GM19468 (cell line): ENCODE results near the gene LRRC36.
"Not testable (repeated sequence)": the region's sequence is repeated elsewhere in the genome, so short reads cannot be mapped to it uniquely, and the experiment has no call there.

Experiments used
- ATAC-seq: cut with Tn5 transposase; IDR thresholded peaks from one replicate; pipeline ENCODE4 v1.9.1; 2021; ENCODE audit warnings: mild to moderate bottlenecking, moderate library complexity, moderate number of reproducible peaks; ENCODE audit not compliant: unreplicated experiment; ENCODE audit errors: extremely low read depth

LRRC36 gene

DNA sequence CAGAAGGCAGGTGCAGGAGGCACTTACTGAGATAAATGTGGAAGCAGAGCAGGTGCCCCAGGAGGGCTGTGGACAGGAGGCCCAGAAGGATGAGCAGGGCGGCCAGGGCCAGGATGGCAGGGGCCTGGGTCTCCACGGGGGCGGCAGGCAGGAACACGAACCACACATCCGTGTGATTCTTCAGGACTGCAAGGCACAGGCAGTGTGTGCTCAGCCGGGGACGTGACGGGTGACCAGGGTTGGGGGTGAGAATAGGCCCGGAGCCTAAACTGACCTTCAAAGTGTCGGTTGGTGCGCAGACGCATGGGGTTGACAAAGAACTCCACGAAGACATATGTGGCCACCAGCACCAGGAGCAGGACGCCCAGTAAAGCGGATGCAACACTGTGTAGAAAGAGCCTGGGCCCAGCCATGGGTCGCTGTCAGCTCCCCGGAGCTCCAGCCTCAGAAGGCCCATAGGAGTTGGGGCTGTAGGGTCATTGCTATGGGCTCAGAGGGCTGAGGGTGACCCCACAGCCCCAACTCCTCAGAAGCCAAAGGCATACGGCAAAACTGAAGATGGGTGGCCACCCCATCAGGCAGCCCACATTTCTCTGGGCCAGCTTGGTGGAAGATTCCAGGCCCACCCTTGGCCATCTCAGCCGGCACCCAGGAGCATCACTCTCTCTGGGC, 72.1 kb downstream of the LRRC36 start:
- no peak for ATAC-seq

DNA sequence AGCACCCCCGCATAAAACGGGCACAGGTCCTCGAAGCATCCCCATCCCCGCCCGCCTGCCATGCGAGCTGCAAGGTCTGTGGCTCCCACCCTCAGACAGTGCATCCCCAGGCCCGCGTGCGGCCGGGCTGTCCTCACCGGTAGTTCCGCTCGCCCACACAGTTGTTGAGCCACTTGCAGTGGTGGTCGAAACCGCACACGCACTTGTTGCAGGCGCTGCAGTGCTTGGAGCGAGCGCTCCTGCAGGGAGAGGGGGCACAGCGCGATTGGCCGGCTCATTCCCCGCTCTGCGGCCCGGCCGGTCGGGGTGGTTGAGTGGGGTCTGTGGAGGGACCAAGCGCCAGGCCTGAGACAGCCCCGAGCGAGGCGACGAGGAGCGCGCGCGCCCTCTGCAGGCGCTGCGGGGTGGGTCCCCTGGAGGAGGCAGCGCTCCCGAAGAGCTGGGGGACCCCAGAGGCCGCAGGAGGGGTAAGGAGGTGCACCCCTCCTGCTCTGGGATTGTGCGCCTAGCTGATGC, 72.7 kb downstream of the LRRC36 start:
- no peak for ATAC-seq

DNA sequence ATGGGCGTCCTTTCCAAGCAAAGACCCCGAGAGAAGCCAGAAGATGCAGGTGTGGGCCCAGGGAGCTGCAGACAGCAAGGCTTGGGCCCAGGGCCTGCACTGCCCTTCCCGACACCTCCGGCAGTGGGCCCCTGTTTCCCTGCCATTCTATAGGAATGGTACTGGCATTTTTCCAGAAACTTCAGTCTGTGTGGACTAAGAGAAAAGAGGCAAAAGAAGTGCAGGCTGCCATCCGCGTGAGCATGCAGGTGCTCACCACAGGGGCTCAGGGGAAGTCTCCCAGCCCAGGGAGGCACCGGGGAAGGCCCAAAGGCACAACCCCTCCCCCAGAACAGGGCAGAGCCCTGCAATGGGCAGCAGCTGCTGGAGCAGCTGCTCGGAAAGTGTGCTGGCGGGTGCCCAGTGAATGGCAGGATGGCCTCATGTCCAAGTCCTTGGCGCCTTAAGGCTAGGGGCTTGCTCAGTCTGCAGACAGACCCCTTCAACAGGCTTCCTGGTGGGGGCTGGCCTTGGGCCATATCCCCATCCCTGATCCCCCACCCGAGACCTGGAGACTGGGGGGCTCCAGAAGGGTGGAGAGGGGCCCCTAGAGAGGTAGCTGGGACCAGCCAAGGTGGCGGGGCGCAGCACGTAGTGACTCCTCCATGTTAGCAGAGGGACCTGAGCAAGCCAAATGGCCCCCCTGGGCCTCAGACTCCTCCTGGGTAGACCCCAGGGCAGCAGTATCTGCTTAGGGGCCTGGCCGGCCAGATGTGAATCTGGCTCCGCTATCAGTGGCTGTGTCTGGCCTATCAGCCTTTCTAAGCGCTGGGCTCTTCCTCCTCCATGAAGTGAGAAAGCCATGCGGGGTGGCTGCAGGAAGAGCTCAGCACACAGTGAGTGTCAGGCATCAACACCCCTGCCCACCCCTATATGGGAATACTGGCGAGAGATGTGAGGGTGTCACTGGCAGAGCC, 73.4 kb downstream of the LRRC36 start:
- no peak for ATAC-seq

DNA sequence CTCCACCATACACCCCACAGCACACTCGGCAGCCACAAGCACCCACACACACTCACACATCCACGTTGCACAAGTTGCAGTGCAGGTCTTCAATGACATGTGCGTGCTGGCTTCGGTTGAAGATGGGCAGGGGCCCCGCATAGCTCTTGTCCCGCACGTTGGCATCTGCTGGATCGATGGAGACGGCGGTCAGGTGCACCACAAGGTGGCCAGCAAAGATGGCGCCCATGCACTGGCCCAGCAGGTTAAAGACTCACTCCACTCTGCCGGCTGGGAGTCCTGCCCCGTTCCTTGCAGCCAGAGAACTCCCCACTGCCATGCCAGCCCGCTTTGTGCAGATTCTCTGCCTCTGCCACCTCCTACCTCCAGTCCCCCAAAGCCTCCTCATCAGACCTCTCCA, 74.3 kb downstream of the LRRC36 start:
- no peak for ATAC-seq

DNA sequence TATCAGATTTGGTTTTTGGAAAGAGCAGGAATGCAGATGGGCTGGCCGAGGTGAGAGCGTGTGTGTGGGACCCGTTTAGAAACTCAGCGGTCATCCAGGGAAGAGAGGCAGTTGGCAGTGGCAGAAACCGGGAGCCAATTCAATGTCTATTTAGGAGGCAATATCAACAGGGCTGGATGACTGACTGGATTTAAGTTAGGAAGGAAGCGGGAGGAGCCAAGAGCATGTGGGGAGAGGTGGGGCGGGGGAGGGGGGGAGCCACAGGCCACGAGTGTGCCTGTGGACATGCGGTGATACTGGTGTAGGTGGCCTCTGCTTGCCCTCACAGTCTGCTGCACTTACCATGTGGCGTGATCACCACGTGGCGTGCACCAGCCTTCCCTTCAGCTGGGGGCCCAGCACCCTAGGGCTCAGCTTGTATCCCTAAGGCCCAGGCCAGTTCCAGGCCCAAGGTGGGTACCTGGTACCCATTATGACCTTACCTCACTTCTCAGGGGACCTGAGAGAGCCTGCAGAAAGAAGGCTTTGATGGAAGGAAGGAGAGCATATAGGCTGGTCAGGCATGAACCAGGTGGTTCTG, 77.5 kb downstream of the LRRC36 start:
- ATAC-seq = no peak

DNA sequence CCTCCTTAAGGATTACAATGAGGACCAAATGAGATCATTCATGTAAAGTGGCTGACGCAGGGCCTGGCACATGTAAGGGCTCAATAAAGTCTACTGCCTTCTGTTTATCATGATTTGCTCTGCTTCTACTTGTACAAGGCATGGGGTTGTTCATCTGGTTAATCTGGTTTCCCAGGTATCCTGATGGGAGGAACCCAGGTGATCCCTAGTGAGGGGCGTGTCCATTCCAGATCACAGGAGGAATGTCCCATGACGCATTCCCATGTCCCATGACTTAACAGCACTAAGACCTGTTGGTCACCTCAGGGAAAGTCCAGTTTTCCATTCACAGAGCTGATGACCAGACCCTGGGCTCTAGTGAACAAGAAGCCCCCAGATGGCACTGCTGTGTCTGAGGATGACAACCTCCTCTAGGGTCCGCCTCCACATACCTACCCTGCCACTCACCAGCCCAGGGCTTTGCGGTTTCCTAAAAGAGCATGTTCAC, 78.2 kb downstream of the LRRC36 start:
- ATAC-seq = no peak

DNA sequence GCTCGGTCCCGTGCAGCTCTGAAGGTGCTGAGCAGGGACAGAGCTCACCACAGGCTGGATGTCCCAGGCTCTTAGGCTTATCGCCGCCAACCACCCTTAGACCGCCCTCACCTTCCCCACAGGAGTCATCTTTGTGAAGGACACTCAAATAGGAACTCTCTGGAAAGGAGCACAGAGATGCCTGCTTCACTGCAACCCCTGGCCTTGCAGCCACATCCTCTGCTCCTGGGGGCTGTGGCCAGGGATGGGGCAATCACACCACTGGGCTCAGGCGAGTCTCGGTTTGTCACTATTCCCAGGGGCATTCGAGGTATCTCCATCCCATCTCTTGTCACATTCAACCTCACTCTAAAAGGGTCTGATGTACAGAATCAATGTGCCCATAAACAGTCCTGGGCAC, 78.7 kb downstream of the LRRC36 start:
- no peak for ATAC-seq

DNA sequence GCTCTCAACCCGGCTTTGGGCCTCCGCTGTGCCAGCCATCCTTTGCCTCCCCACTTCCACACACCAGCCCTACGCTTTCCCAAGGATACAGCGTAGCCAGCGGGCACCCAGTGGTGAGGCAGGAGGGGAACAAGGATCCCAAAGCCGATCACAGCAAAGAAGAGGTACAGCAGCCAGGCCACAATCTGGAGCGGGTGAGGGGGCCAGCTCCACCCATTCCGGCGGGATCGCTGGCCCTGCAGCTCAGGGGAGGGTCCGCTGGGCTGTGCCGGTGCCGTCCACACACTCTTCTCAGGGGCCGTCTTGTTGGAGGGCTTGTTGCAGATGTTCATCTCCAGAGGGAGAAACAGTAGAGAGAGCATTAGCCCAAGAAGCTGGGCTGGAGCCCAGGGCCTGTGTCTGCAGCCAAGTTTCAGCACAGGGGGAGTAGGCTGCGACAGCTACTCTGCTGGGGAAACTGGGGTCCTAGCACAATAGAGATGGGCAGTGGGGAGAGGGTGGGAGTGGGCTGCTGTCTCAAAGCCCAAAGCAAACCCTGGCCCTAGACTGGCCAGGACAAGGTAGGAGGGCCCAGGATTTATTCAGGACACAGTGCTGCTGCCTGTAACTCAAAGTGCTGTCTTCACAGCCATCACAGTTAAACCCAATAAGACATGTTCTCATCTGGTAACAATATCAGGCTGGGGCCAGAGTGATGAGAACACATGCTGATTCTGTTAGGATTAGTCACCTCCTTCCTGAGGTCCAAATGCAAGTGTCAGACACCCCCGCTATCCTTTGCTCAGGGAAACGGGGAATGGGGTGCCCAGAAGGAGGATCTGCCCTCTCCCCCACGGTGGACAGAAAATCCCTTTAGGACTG, 79.7 kb downstream of the LRRC36 start:
- no peak for ATAC-seq

DNA sequence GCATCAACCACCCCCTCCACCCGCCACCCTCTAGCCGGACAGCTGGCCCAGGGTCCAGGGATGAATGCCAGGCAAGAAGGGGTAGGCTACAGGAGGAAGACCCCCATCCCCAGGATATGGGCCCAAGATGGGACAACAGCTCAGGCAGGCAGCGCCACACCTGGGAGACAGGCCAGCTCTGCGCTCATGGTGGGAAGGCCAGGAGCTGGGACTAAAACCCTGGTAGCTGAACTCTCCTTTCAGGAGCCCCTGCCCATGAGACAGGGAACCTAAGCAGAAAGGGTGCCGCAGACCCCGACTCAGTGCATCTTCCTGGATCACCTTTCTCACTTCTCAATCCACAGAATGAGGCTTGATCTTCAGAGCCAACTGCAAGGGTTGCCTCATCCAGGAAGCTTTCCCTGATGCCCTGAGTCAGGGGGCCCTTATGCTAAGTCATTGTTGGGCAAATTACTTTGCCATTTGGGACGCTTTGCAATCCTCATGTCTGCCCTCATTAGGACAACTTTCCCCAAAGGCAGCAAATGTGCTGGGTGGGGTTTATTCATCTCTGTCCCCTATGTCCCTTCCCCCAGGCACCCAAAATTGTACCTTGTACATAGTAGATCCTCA, 80.7 kb downstream of the LRRC36 start:
- ATAC-seq = no peak

DNA sequence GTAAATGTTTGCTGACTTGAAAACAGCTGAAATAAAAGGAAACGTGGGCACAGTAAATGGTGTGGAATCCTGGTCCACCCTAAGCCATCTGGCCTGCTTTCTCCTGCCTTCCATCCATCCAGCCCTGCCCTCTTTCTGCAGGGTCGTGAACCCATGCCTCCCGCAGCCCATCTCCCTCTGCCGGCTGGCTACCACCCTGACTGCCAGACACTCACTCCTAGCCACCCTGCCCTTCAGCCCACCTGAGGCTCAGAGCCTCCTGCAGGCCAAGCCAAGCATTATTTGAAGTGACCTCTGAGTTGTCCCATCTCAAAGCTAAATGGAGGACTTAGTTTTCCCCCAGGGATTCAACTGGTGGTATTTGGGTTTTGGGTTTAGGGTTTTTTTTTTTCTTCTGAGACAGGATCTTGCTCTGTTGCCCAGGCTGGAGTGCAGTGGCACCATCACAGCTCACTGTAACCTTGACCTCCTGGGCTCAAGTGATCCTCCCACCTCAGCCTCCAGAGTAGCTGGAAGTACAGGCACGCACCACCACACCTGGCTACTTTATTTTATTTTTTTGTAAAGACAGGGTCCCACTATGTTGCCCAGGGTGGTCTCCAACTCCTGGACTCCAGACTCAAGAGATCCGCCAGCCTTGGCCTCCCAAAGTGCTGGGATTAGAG, 81.3 kb downstream of the LRRC36 start:
- ATAC-seq = no peak

DNA sequence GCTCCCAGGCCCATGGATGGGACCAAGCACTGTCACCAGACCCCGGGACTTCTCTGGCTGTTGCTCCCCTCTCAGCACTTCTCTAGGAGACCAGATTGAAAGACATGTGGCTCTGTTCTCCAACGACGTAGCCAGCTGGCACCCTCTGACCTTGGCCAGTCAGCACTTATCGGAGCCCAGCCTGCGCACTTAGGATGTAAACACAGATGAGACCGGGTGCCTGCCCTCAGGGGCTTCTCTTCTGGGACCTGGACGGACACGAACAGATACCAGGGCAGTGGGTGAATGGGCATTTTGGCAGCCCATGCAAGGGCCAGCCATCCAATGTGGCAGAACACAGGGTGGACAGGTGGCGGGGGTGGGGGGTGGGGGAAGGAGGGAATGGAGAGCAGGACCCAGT, 83.0 kb downstream of the LRRC36 start:
- ATAC-seq = no peak

DNA sequence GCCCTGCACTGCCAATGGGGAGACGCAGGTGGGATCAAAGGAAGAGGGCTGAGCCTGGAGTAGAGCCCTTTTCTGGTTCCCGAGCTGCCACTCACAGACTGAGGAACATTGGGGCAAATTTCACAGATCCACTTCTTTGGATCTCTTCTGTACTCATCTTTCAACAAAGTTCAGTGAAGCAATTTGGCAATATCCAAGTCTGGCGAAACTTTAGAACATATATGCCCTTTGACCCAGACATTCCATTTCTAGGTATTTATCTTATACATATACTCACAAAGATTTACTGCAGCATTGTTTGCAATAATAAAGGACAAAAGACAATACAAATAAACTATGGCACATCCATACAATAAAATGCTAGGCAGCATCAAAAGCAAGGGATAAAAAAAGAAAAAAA, 84.7 kb downstream of the LRRC36 start:
- ATAC-seq = no peak

DNA sequence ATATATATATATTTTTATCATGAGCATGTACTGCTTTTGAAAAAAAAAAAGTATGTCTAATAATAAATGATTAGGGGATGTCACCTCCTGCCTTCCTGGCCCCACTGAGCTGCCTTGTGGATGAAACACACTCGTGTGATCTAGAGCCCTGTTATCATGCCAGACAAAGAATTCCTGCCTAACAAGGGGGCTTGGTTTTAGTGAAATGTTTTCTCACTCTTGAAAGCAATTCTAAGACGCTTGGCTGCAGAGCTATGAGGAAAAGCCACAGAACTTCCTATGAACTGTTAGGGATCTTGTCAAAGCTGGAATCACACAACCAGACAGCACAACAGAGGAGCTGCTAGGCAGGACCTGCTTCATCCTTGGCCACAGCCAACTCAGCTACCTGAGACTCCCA, 85.7 kb downstream of the LRRC36 start:
- no peak for ATAC-seq

DNA sequence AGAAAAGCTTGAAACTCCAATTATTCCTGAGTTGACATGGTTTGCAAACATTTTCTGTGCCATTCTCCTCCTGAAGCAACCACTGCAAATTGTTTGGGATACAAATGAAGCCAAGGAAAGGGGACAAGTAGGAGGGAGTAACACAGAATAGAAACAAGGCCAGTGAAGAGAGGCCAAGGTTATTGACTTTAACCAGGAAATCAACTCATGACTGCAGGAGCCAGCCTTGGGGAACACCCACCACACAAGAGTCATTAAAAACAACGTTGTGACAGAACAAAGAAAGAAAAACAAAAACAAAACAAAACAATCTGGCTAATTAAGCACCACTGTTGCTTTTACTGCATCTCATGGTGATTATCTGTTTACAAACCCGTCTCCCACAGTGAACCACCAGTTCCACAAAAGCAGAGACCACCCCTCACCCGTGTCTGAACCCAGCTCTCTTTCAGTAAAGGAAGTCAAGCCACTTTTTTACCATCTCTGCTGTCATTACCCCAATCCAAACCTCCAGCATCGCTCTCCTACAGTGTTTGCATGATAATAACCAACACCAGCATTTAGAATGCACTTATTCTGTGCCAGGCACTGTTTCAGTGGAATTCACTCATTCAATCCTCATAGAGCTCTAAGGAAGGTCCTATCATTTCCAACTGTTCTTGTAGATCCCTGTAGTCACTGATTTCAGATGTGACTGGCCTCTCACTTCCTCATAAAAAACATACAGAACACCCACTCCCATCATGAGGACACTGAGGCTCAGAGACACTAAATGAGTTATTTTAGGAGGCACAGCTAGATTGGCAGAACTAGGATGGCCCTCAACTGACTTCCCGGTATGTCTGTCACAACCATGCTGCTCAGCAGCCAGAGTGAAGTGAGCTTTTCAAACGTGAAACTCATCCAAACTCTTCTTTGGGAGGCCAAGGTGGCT, 87.6 kb downstream of the LRRC36 start:
- no peak for ATAC-seq

DNA sequence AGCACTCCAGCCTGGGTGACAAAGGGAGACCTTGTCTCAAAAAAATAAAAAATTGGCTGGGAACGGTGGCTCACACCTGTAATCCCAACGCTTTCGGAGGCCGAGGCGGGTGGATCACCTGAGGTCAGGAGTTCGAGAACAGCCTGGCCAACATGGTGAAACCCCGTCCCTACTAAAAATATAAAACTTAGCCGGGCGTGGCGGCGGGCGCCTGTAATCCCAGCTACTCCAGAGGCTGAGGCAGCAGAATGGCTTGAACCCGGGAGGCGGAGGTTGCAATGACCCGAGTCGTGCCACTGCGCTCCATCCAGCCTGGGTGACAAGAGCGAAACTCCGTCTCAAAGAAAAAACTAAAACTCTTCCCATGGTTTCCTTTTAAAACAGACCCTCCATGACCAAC, 88.8 kb downstream of the LRRC36 start:
- not testable (repeated sequence) for ATAC-seq

DNA sequence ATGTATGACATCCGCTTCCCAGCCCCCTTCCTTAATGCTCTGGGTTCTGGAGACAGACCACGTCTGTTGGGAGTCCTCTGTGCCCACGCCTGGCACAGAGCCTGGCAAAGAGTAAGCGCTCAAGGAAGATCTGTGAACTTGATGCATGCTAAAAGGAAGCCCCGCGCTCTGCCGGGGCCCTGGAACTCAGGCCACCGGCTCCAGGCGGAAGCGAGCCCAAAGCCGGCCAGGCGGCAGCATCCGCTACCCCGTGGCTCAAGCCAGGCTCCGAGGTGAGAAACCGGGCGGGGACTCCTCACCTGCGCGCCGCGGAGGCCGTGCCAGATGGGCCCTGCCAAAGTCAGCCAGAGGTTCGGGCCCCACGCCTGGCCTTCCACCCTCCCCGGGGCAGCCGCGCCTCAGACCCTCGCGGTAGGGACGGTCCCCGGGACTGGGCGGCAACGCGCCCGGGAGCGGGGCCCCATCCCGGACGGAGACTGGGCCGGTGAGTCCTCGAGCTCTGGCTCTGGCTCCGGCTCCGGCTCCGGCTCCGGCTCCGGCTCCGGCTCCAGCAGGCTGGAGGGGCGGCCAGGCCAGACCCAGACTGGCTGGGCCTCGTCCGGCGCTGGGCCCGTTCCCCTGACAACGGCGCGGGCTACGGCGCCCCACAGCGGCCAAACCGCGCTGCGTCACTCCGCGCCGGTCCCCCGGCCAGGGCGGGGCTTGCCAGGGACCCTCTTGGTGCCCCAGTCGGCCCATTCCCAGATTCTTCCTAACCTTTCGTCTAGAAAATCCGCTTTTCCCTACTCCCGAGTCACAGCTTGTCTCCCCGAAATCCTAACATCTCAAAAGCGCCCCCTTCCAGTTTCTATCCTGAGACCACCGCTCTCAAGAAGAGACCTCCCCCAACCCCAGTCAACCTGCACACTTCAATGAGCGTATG, 89.5 kb downstream of the LRRC36 start, which contains the start of gene ZDHHC1:
TSS of gene ZDHHC1 (minus strand) at position 606 of the 922 bp plus-strand sequence. CDS start 8,702 bp downstream, outside the sequence.
- no peak for ATAC-seq
